GM19372 (cell line): Measurements from ENCODE around the gene SLAMF7.

ENCODE experiments used
- ATAC-seq: cut with Tn5 transposase; IDR thresholded peaks from one replicate; pipeline ENCODE4 v1.9.1; 2021; ENCODE audit warnings: mild to moderate bottlenecking, low read depth, moderate library complexity; ENCODE audit not compliant: unreplicated experiment

Gene SLAMF7

DNA sequence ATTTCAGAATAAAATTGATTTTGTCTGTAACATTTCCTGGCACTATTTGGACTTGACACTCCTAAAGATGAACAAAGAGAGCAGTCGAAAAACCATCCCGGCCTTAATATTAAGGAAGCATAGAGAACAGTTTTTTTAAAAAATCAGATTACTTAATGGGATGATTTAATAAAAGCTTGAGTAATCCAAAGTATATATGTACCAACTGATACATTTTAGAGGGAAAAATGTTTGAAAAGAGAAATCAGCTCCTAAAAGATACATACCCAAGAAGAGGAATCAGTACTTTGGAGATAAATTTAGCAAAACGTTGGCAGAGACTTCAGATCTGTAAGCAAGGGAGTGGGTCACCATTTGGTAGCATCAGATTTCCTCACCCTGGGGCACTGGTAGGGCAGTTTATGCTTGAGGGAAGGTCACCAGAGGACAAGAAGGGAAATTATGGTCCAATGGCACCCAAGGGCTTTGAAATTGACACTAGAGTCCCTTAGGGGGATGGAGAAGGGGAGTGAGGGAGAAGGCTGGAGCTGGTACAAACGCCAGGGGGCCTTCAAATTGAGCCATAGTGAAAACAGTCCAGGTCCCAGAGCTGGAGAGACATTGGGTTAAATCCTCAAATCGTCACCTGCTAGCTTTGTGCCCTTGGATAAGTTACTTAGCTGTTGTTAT lies 5.9 kb downstream of the SLAMF7 start:
- ATAC-seq = no peak

DNA sequence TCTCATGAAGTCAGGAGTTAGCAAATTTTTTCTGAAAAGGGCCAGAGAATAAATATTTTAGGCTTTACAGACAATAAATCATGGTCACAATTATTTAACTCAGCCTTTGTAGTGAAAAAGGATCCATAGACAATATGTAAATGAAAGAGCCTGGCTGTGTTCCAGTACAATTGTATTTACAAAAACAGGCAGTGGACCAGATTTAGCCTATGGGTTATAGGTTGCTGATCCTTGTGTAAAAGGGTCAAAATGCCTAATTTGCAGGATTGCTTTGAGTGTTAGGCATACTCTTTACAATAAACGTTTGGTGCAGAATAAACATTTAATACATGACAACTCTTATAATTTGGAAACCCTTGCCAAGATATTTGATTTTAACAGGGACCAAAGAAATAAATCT lies 6.5 kb downstream of the SLAMF7 start:
- ATAC-seq = no peak

DNA sequence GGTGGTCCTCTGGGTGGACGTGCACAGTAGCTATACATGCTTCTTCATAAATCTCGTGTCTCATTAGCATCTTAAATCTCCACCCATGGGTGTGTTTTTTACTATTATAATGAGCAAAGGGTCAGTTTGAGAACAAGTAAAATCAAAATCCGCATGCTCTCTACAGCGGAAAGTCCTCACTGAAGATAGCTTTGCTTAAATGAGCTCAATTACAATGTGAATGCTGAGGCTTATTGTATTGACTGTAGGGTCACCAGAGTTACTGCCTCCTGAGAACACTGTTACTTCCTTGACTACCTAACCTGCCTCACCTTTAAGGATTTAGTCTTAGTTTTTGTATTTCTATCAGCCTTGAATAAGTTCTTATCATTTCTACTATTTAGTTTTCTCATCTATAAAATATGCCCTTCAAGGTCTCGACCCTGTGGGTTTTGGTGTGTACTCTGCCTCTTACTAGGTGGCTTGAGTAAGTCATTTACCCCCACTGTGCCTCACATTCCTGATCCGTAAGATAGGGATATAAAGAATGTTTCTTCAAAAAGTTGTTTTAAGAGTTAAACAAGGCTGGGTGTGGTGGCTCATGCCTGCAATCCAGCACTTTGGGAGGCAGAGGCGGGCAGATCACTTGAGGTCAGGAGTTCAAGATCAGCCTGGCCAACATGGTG lies 7.9 kb downstream of the SLAMF7 start:
- ATAC-seq = no peak

DNA sequence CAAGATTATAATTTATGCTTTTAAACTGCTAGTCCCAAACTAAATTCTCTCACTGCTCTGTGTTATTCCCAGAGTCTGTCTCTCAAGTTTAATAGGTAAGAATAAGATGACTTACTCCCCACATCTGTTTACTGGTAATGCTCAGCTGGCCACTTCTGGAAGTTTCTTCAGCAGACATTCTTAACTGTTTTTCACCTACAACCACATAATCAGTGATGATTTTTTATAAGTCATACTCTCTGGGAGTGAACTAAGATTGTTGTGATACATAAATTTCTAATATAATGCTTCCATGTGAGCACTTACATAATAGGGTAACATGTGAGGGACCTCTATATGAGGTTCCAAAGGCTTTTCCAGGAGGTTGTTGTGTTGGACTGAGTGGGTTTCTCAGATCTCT lies 8.7 kb downstream of the SLAMF7 start:
- ATAC-seq = no peak

DNA sequence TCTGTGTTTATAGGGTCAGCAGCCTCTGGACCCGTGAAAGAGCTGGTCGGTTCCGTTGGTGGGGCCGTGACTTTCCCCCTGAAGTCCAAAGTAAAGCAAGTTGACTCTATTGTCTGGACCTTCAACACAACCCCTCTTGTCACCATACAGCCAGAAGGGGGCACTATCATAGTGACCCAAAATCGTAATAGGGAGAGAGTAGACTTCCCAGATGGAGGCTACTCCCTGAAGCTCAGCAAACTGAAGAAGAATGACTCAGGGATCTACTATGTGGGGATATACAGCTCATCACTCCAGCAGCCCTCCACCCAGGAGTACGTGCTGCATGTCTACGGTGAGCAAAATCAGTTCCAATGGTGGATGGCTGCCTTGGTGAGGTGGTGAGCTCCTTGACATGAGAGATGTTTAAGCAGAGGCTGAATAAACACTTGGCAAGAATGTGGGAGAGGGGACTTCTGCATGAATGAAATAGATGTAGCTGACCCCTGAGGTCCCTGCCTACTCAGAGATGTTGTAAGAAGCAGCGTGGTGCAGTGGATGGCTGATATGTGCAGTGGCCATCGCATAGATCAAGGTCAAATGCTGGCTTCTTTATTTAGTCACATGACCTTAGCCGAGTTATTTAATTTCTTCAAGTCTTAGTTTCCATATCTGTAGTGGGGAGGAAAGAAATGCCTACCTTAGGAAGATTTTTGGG lies 9.3 kb downstream of the SLAMF7 start:
- ATAC-seq = no peak

DNA sequence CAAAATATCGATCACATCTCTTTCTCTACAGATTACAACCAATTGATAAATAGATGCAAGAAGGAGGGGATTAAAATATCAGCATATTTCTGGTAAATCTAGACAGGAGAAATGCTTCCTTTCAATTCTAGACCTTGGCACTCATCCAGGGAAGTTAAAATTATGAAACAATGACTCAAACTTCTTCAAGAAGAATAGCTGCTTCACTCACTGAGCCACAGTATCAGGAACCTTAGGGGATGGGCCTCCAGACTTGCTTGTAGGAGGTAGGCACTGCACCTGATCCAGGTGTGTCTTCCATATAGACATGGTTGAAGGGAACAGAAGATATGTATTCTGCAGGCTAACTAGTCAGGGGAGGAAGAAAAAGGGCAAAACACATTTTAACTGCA lies 9.8 kb downstream of the SLAMF7 start:
- no peak for ATAC-seq

DNA sequence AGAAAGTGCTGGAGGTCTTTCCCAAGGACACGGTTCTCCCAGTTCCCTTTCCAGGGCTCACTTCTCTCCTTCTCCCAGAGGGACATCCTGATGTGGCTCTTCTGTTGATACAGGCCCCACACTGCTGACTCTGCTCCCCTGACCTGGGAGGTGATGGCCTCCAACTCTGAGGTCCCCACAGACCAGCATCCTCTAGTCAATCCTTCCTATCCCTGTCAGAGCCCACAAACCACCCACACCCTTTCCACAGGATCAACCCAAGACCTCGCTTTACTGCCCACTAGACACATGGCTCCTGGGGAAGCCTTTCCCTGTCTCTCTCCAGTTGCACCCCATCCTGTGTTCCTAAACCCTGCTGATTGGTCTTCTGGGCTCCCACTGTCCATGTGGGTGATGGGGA lies 11.6 kb downstream of the SLAMF7 start:
- ATAC-seq = no peak

DNA sequence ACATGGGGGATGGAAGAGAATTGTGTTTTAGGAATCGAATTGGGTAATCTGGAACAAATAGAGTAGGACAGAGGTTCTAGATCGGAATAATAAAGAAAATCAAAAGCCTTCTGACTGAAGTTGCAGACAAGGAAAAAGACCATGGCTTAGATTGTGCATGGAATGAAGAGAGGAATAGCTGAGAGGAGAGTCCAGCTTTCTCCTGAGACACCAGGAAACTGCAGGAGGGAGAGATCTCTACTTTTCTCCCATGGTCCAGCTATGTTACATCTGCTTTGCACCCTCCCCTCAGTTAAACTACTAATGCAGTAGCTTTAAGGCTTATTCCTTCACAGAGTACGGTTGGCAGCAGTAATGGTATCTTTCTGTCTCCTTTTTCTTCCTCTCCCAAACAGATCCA lies 13.4 kb downstream of the SLAMF7 start:
- ATAC-seq = no peak

DNA sequence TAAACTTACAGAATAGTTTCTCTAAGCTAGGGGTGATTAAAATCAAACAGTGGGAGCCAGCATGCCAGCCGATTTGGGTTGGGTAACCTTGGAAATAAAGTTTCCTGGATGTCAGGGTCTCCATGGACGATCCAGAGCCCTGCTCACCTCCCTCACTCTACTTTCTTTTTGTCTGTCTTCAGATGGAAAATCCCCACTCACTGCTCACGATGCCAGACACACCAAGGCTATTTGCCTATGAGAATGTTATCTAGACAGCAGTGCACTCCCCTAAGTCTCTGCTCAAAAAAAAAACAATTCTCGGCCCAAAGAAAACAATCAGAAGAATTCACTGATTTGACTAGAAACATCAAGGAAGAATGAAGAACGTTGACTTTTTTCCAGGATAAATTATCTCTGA lies 13.9 kb downstream of the SLAMF7 start:
- no peak for ATAC-seq

DNA sequence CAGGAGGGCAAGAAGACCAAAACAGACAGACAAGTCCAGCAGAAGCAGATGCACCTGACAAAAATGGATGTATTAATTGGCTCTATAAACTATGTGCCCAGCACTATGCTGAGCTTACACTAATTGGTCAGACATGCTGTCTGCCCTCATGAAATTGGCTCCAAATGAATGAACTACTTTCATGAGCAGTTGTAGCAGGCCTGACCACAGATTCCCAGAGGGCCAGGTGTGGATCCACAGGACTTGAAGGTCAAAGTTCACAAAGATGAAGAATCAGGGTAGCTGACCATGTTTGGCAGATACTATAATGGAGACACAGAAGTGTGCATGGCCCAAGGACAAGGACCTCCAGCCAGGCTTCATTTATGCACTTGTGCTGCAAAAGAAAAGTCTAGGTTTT lies 14.5 kb downstream of the SLAMF7 start:
- no peak for ATAC-seq

DNA sequence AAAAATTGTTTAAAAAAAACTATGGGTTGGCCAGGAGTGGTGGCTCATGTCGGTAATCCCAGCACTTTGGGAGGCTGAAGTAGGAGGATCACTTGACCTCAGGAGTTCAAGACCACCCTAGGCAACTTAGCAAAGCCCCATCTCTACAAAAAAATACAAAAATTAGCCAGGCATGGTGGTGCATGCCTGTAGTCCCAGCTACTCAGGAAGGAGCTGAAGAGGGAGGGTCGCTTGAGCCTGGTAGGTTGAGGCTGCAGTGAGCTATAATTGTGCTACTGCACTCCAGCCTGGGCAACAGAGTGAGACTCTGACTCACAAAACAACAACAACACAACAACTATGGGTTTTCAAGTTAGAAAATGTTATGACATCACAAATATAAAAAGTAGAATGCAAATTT lies 16.4 kb downstream of the SLAMF7 start:
- no peak for ATAC-seq

DNA sequence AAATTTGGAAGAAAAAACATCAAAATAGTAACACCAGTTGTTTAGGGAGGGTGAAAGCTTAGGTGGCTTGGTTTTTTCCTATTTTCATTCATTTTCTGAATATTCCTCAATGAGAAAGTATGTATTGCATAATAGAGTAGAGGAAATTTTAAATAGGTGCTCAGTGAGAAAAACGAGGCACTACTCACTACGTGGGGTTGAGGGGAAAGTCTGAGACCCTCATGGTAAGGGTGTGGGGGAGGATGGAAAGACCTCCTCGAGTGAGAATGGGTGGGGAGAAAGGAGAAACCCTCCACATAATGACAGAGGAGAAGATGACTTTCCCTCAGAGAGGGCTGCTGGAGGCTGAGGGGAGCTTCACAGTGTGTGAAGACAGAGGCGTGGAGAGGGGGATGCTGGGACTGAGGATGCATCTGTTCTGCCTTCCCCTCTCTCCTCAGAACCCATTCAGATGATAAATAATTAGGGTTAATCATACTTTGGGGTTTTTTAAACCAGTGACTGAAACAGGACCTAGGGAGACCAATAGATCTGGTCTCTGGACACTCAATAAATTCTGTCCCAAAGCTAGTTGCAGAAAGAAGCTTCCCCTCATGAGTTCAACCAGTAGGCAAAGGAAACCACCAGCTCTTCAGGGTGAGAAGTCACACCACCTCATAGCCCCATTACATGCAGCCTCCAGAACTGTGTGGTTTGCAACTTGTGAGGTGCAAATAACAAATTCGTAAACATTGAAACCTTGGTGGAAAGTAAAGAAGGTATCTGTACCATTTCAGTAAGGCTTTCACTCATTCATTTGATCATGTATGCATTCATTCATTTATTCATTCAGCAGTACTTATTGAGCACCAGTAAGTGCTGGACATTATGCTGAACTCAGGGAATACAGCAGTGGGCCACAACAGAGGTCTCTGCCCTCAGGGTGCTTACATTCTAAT lies 17.1 kb downstream of the SLAMF7 start:
- no peak for ATAC-seq

DNA sequence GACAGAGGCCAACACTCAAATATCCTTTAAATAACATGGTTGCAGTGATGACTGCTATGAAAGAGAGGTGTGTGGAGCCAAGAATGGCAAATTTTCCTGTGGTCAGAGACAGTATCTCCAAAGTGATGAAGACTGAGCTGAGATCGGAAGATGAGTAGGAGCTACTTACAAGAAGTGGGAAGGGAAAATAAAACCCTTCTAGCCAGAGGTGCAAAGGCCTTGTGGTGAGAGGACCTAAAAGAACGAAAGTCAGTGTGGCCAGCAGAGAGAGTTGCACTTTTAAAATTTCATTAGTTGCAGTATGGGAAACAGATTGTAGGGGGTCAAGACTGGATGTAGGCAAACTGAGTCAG lies 17.8 kb downstream of the SLAMF7 start:
- ATAC-seq = no peak

DNA sequence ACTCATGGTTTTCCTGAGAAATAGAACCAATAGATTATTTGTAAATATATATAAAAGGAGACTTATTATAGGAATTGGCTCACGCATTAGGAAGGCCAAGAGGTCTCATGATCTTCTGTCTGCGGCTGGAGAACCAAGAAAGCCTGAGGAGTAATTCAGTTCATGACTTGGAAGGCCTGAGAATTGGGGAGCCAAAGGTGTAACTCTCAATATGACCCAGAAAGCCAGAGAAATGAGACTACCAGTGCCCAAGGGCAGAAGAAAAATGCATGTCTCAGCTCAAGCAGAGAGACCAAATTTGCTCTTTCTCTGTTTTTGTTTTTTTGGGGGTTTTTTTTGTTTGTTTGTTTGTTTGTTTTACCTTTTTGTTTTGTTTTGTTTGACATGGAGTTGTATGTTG lies 19.5 kb downstream of the SLAMF7 start:
- ATAC-seq = no peak

DNA sequence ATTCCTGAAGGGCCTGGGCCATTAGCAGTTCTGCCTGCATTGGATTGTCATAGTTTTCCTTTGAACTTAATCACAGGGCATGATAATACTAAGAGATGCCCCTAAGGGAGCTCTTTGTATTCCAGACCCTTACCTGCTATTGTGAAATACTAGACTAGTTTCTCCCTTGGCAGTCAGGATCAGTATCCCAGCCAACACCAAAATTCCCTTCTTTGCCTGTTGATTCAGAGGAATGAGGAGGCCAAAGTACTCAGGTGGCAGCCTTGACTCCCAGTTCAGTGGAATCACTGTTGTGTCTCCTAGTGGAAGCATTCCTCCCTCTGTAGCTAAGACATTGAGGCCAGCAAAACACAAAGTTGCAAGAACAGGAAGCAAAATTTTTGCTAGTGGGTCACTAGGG lies 20.7 kb downstream of the SLAMF7 start:
- ATAC-seq = no peak

DNA sequence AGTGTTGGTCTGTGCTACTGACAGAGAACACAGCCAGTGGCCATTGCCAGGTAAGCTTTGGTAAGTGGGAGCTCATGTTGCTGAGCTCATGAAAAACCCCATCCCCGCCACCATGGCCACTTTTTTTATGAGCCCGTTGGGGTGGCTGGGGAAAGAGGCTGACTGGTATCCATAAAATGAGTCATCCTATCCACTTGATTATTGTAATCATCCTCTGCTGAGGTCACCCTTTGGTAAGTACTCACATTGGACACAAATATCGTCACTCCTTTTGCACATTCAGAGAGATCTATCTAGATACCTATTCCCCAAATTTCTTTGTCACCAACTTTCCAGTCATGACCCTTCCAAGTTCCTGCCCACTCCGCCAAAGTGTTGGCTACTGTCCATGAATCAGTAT lies 22.0 kb downstream of the SLAMF7 start:
- ATAC-seq = no peak

DNA sequence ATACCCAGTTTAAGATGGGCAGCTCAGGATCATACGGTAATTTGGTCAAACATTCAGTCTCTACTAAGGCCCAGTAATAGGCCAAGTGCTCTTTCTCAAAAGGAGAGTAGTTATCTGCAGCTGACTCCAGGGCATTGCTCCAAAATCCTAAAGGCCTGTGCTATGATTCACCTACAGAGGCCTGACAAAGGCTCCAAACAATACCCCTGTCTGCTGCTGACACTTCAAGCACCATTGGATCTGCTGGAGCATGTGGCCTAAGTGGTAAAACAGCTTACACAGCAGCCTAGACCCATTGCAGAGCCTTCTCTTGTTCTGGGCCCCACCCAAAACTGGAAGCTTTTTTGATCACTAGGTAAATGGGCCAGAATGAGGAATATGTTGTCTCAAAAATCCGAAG lies 22.8 kb downstream of the SLAMF7 start:
- no peak for ATAC-seq

DNA sequence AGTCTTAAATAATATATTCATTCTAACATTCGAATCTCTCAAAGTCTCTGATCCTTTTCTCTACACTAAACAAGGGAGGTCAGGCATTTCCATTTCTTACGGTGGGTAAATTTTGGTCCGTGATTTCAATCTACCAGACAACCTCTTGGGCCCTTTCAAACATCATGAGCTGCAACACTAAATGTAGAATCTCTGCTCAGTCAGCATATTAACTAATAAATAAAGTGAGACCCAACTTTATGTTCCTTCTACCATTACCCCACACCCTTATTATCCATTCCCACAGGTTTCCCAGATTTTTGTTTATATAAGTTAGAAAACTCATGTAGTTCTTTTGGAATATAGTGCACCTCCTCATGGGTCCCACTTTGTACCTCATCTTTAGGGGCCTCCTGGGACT lies 24.9 kb downstream of the SLAMF7 start:
- no peak for ATAC-seq

DNA sequence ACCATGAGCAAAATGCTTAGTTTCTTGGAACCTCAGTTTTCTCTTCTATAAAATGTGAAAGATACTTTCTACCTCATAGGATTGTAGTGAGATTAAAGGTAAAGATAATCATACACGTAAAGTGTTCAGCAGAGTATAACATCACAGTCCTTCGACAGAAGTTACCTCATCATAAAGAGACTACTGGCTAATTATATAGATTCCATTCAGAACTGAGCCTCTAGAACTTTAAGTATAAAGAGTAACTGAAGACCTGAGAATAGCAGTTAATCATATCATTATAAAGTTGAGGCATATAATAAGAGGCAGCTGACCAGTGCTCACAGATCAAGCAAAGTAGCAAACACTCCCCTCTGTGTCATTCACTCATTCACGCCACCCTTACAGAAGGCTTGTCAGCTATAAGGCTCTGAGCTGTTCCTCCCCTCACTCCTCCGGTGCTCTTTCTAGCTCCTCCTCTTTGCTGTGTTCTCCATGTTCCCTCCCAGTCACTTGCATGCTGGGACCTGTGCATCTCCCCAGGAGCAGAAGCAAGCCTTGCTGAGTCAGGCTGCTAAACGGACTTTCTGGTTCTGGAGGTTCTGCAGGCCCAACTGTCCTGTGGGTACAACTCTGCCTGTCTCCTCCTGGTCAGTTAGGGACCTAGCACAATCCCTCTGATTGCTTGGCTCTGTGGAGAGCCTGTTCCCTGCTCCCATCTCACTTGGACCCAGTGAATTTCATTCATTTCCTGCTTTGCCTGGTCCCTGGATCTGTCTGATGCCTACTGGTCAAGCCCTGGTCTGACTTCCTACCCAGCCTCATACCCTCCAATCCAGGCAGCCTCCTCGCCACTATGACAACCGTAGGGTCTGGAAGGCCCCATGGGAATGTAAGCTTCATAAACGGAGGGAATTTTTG lies 28.6 kb downstream of the SLAMF7 start:
- ATAC-seq = peak; percentile 50

DNA sequence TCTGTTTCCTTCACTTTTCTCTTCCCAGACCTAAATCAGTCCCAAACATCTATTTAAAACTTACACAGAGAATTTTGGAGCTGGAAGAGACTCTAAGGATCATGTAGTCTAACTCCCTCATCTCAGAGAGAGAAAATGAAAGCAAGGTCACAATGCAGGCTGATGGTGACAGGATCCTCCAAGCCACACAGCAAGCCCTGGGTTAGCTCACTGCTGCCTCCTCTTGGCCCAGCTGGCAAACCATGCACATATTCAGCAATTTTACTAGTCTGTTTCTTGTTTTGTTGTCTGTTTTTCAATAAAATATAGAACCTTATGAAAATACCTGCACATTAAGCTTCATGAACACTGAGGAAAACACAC lies 29.2 kb downstream of the SLAMF7 start:
- ATAC-seq = peak; percentile 76
